Large intestine (tissue), 3 donors: ENCODE data around the gene GPR137B. TPM values are rescaled to one million over a fixed set of nuclear protein-coding genes. Genes with fewer than 3 reads are reported as not detected.

Experiments used
- DNase-seq, 2 donors: peaks; one replicate each; pipeline versions ENCODE4 v3.0.0 to v3.0.0-alpha.2; 2013
- H3K27ac ChIP-seq: one replicate; pipeline ENCODE4 v1.5.1; 2013; ENCODE audit warnings: low read length
- H3K27me3 ChIP-seq: 2 replicates; pipeline ENCODE4 v1.6.1; 2013; ENCODE audit warnings: low read length; ENCODE audit not compliant: control insufficient read depth, insufficient read depth
- H3K36me3 ChIP-seq: 2 replicates; pipeline ENCODE4 v1.6.1; 2013; ENCODE audit warnings: low read length; ENCODE audit not compliant: control insufficient read depth, insufficient read depth
- H3K4me1 ChIP-seq: one replicate; pipeline ENCODE4 v1.6.1; 2013; ENCODE audit warnings: low read length; ENCODE audit not compliant: control insufficient read depth, insufficient read depth
- H3K4me3 ChIP-seq: one replicate; pipeline ENCODE4 v1.5.1; 2013; ENCODE audit warnings: low read length
- H3K9me3 ChIP-seq: one replicate; pipeline ENCODE4 v1.6.1; 2013; ENCODE audit warnings: mild to moderate bottlenecking, low read depth, low read length, moderate library complexity; ENCODE audit not compliant: control insufficient read depth
- WGBS: methylation state at CpG from one replicate; pipeline ENCODE4 v1.1.5; 2013; ENCODE audit warnings: low lambda C conversion rate; ENCODE audit not compliant: insufficient coverage; 5-methylcytosine and 5-hydroxymethylcytosine counted together
- polyA plus RNA-seq: library from polyadenylated mRNA; unstranded; fragments of 120-200 nt; gene quantifications from one replicate; pipeline ENCODE4 v1.2.1, GENCODE V29; 2013

Gene GPR137B
- polyA plus RNA-seq, 1 donor, result 7.6 TPM

GRCh38 chr1:236101233-236102200 lies 40.8 kb upstream of the GPR137B start:
- Histone ChIP-seq H3K36me3 (no peaks in the 10 kb centered on the region), H3K27me3 (no peaks in the 10 kb centered on the region), H3K9me3 (peaks cover 4% of the 10 kb centered on the region), H3K27ac (no peak overlapping the region), H3K4me3 (no peak overlapping the region), H3K4me1 (no peaks in the 10 kb centered on the region)
- no peak for DNase-seq
- WGBS, result 100% methylated on average over 1 of the region's 10 CpGs

GRCh38 chr1:236102611-236103010 lies 39.7 kb upstream of the GPR137B start:
- Histone ChIP-seq H3K9me3 (no peaks in the 10 kb centered on the region), H3K4me1 (no peaks in the 10 kb centered on the region), H3K27me3 (no peaks in the 10 kb centered on the region), H3K4me3 (no peak overlapping the region), H3K36me3 (no peaks in the 10 kb centered on the region), H3K27ac (no peak overlapping the region)
- no peak for DNase-seq
- no CpG with 5 or more reads among the region's 11 CpGs for WGBS

- DNase-seq, result no peak
- WGBS, result no CpG with 5 or more reads among the region's 7 CpGs
- Histone ChIP-seq H3K9me3 (no peaks in the 10 kb centered on the region), H3K4me3 (no peak overlapping the region), H3K4me1 (no peaks in the 10 kb centered on the region), H3K27ac (no peak overlapping the region), H3K36me3 (no peaks in the 10 kb centered on the region), H3K27me3 (no peaks in the 10 kb centered on the region)
These were observed 39.3 kb upstream of the GPR137B start for GRCh38 chr1:236103059-236103458.

GRCh38 chr1:236103646-236104218 lies 38.6 kb upstream of the GPR137B start:
- Histone ChIP-seq H3K27ac (no peak overlapping the region), H3K36me3 (no peaks in the 10 kb centered on the region), H3K27me3 (no peaks in the 10 kb centered on the region), H3K9me3 (no peaks in the 10 kb centered on the region), H3K4me3 (no peak overlapping the region), H3K4me1 (no peaks in the 10 kb centered on the region)
- WGBS, result 0% methylated on average over 1 of the region's 13 CpGs
- peak; percentile 27 to 32 for DNase-seq

- Histone ChIP-seq H3K36me3 (no peaks in the 10 kb centered on the region), H3K4me1 (no peaks in the 10 kb centered on the region), H3K9me3 (no peaks in the 10 kb centered on the region), H3K4me3 (no peak overlapping the region), H3K27me3 (no peaks in the 10 kb centered on the region), H3K27ac (no peak overlapping the region)
- no peak for DNase-seq
- 68% methylated on average over 3 of the region's 9 CpGs for WGBS
These were observed 35.0 kb upstream of the GPR137B start for GRCh38 chr1:236107121-236107907.

GRCh38 chr1:236108027-236108648 lies 34.2 kb upstream of the GPR137B start:
- no peak for DNase-seq
- no CpG with 5 or more reads among the region's 7 CpGs for WGBS
- Histone ChIP-seq H3K27ac (no peak overlapping the region), H3K4me3 (no peak overlapping the region), H3K27me3 (no peaks in the 10 kb centered on the region), H3K9me3 (no peaks in the 10 kb centered on the region), H3K36me3 (no peaks in the 10 kb centered on the region), H3K4me1 (no peaks in the 10 kb centered on the region)

- Histone ChIP-seq H3K36me3 (no peaks in the 10 kb centered on the region), H3K27ac (no peak overlapping the region), H3K4me1 (no peaks in the 10 kb centered on the region), H3K9me3 (no peaks in the 10 kb centered on the region), H3K4me3 (no peak overlapping the region), H3K27me3 (no peaks in the 10 kb centered on the region)
- no CpG with 5 or more reads among the region's 13 CpGs for WGBS
- no peak for DNase-seq
These were observed 32.2 kb upstream of the GPR137B start for GRCh38 chr1:236110137-236110536.

- Histone ChIP-seq H3K36me3 (no peaks in the 10 kb centered on the region), H3K9me3 (no peaks in the 10 kb centered on the region), H3K4me1 (no peaks in the 10 kb centered on the region), H3K27me3 (no peaks in the 10 kb centered on the region), H3K27ac (no peak overlapping the region), H3K4me3 (no peak overlapping the region)
- no CpG with 5 or more reads among the region's 17 CpGs for WGBS
- no peak for DNase-seq
These were observed 30.6 kb upstream of the GPR137B start for GRCh38 chr1:236111527-236112331.

- WGBS, result no CpG with 5 or more reads among the region's 6 CpGs
- Histone ChIP-seq H3K4me3 (no peak overlapping the region), H3K9me3 (no peaks in the 10 kb centered on the region), H3K27ac (no peak overlapping the region), H3K4me1 (no peaks in the 10 kb centered on the region), H3K36me3 (no peaks in the 10 kb centered on the region), H3K27me3 (no peaks in the 10 kb centered on the region)
- no peak for DNase-seq
These were observed 30.1 kb upstream of the GPR137B start for GRCh38 chr1:236112332-236112627.
